Stimulated activated CD4-positive, alpha-beta T cell treated with anti-CD3 and anti-CD28 coated beads, Interleukin-1b, Interleukin-23, amount 100 ng/mL, for 24 hours (primary cell): ENCODE data around the gene ACYP1.
"Not testable (repeated sequence)": the region's sequence is repeated elsewhere in the genome, so short reads cannot be mapped to it uniquely, and the experiment has no call there.

Experiments used
- DNase-seq, 4 experiments: peaks; one replicate each; pipeline ENCODE4 v3.0.0-alpha.2; 2020; ENCODE audit warnings: low read depth in 4 of 4, low spot score in 1 of 4

The ACYP1 gene

GRCh38 chr14:75068294-75069120, 4.7 kb upstream of the ACYP1 start:
- no peak for DNase-seq

- DNase-seq, result not testable (repeated sequence)
Measured at GRCh38 chr14:75067765-75068164, 3.9 kb upstream of the ACYP1 start.

GRCh38 chr14:75067212-75067611, 3.4 kb upstream of the ACYP1 start:
- DNase-seq, result no peak

GRCh38 chr14:75066691-75067090, 2.9 kb upstream of the ACYP1 start:
- DNase-seq, result no peak

GRCh38 chr14:75064205-75064567, 362 bp upstream of the ACYP1 start:
- no peak for DNase-seq

GRCh38 chr14:75063013-75063412, 811 bp downstream of the ACYP1 start:
- DNase-seq, result no peak

GRCh38 chr14:75060420-75060819, 3.4 kb downstream of the ACYP1 start:
- no peak for DNase-seq

GRCh38 chr14:75059642-75060041, 4.2 kb downstream of the ACYP1 start:
- no peak for DNase-seq

GRCh38 chr14:75054421-75054820, 9.4 kb downstream of the ACYP1 start:
- no peak for DNase-seq

GRCh38 chr14:75053396-75054291, 10.2 kb downstream of the ACYP1 start:
- DNase-seq, result no peak

GRCh38 chr14:75051556-75051899, 12.3 kb downstream of the ACYP1 start:
- no peak for DNase-seq

- peak; percentile 50 to 70 (median 66) for DNase-seq
Measured at GRCh38 chr14:75050852-75051555, 12.8 kb downstream of the ACYP1 start, which contains the start of gene MLH3. Gene MLH3 (minus strand): TSS chr14:75051467. CDS start chr14:75049655, 1,812 bp downstream.

- DNase-seq, result no peak
Measured at GRCh38 chr14:75049731-75050201, 14.1 kb downstream of the ACYP1 start.

- no peak for DNase-seq
Measured at GRCh38 chr14:75049136-75049535, 14.7 kb downstream of the ACYP1 start.

- no peak for DNase-seq
Measured at GRCh38 chr14:75048101-75048500, 15.7 kb downstream of the ACYP1 start.

GRCh38 chr14:75047506-75047905, 16.3 kb downstream of the ACYP1 start:
- DNase-seq, result no peak

- DNase-seq, result no peak
Measured at GRCh38 chr14:75046899-75047298, 16.9 kb downstream of the ACYP1 start.

- no peak for DNase-seq
Measured at GRCh38 chr14:75046275-75046674, 17.5 kb downstream of the ACYP1 start.

- no peak for DNase-seq
Measured at GRCh38 chr14:75044752-75045151, 19.1 kb downstream of the ACYP1 start.

- DNase-seq, result no peak
Measured at GRCh38 chr14:75044322-75044721, 19.5 kb downstream of the ACYP1 start.

- DNase-seq, result no peak
Measured at GRCh38 chr14:75042035-75042434, 21.8 kb downstream of the ACYP1 start.
